Measurements from ENCODE around the gene RFTN1.

The RFTN1 gene

GRCh38 chr3:16474920-16475319 is 38.6 kb downstream of the RFTN1 start:
- no peak for ATAC-seq

GRCh38 chr3:16474216-16474615 is 39.3 kb downstream of the RFTN1 start:
- TF ChIP-seq OSR1 (CRISPR knock-in tag; IDR thresholded peaks at IDR 0.05) (no peak), ISL1 (CRISPR knock-in tag; IDR thresholded peaks at IDR 0.05) (peak; percentile 30; the same call in 1 of the 2 replicates), ZNF8 (CRISPR knock-in tag; IDR thresholded peaks at IDR 0.05) (no peak)
- ATAC-seq, result 0 out of 3 replicates have a peak, but pooled peaks have one; percentile 21

More at GRCh38 chr3:16474920-16475319, 38.6 kb downstream of the RFTN1 start:
- TF ChIP-seq ZNF70 (CRISPR knock-in tag; IDR thresholded peaks at IDR 0.05) (no peak), CSDC2 (CRISPR knock-in tag; IDR thresholded peaks at IDR 0.05) (no peak), PPARA (CRISPR knock-in tag; IDR thresholded peaks at IDR 0.05; ENCODE audit: borderline replicate concordance) (no peak), SNAI2 (CRISPR knock-in tag; IDR thresholded peaks at IDR 0.05) (no peak), PATZ1 (CRISPR knock-in tag; IDR thresholded peaks at IDR 0.05; ENCODE audit: borderline replicate concordance) (no peak), POU6F1 (CRISPR knock-in tag; IDR thresholded peaks at IDR 0.05; ENCODE audit: borderline replicate concordance, low read depth) (no peak), TSHZ2 (CRISPR knock-in tag; IDR thresholded peaks at IDR 0.05) (no peak)

GRCh38 chr3:16472593-16472992 is 40.9 kb downstream of the RFTN1 start:
- TF ChIP-seq ARNTL (CRISPR knock-in tag; IDR thresholded peaks at IDR 0.05; ENCODE audit: borderline replicate concordance, low read depth), result no peak
- TF ChIP-seq ISL1 (CRISPR knock-in tag; IDR thresholded peaks at IDR 0.05), result no peak
- TF ChIP-seq ZFP3 (CRISPR knock-in tag; IDR thresholded peaks at IDR 0.05), result no peak
- no peak for TF ChIP-seq BACH2 (CRISPR knock-in tag; IDR thresholded peaks at IDR 0.05; ENCODE audit: borderline replicate concordance)
- no peak for TF ChIP-seq PATZ1 (CRISPR knock-in tag; IDR thresholded peaks at IDR 0.05; ENCODE audit: borderline replicate concordance)
- TF ChIP-seq GLIS3 (CRISPR knock-in tag; IDR thresholded peaks at IDR 0.05), result no peak
- TF ChIP-seq PPARA (CRISPR knock-in tag; IDR thresholded peaks at IDR 0.05; ENCODE audit: borderline replicate concordance), result no peak
- TF ChIP-seq TCF4 (CRISPR knock-in tag; IDR thresholded peaks at IDR 0.05; ENCODE audit: borderline replicate concordance), result no peak
- TF ChIP-seq ZNF70 (CRISPR knock-in tag; IDR thresholded peaks at IDR 0.05), result no peak
- no peak for TF ChIP-seq ZFP30 (CRISPR knock-in tag; IDR thresholded peaks at IDR 0.05)
- TF ChIP-seq ZNF8 (CRISPR knock-in tag; IDR thresholded peaks at IDR 0.05), result no peak
- TF ChIP-seq CREB5 (CRISPR knock-in tag; IDR thresholded peaks at IDR 0.05; ENCODE audit: low read depth), result no peak
- no peak for ATAC-seq

GRCh38 chr3:16471897-16472296 is 41.6 kb downstream of the RFTN1 start:
- no peak for ATAC-seq
- TF ChIP-seq CSRNP3 (CRISPR knock-in tag; IDR thresholded peaks at IDR 0.05), result no peak
- no peak for TF ChIP-seq ESRRG (CRISPR knock-in tag; IDR thresholded peaks at IDR 0.05)
- TF ChIP-seq ZNF70 (CRISPR knock-in tag; IDR thresholded peaks at IDR 0.05), result no peak
- TF ChIP-seq PPARA (CRISPR knock-in tag; IDR thresholded peaks at IDR 0.05; ENCODE audit: borderline replicate concordance), result no peak
- no peak for TF ChIP-seq GLIS3 (CRISPR knock-in tag; IDR thresholded peaks at IDR 0.05)
- no peak for TF ChIP-seq ISL1 (CRISPR knock-in tag; IDR thresholded peaks at IDR 0.05)
- TF ChIP-seq RARB (CRISPR knock-in tag; IDR thresholded peaks at IDR 0.05), result no peak
- no peak for TF ChIP-seq ZNF565 (CRISPR knock-in tag; conservative IDR thresholded peaks at IDR 0.05; ENCODE audit: low read depth)
- no peak for TF ChIP-seq TSHZ2 (CRISPR knock-in tag; IDR thresholded peaks at IDR 0.05)
